HepG2 (cell line): Measurements from ENCODE around the gene PSMB3. TPM values are rescaled to one million over a fixed set of nuclear protein-coding genes. Genes with fewer than 3 reads are reported as not detected.

Experiments
- ARID2 ChIP-seq: sonication (generic); formaldehyde crosslinking; IDR thresholded peaks from 2 replicates; pipeline ENCODE4 v1.8.1; 2022; ENCODE audit warnings: mild to moderate bottlenecking, missing genetic modification reagents, borderline replicate concordance
- CBX2 ChIP-seq, 2 experiments: fragments of 200-600 bp in 1 of 2; sonication (generic); formaldehyde crosslinking in 1 of 2; IDR thresholded peaks; 2 replicates each; pipeline versions ENCODE4 v1.7.0 to v1.8.1; 2018 to 2022; ENCODE audit warnings: low read depth in 2 of 2, low read length in 1 of 2, mild to moderate bottlenecking in 1 of 2, missing genetic modification reagents in 1 of 2
- HOXD1 ChIP-seq: sonication (generic); formaldehyde crosslinking; IDR thresholded peaks from 2 replicates; pipeline ENCODE4 v1.5.0; 2020; ENCODE audit warnings: missing genetic modification reagents
- IKZF4 ChIP-seq: sonication (generic); formaldehyde crosslinking; IDR thresholded peaks from 2 replicates; pipeline ENCODE4 v1.5.1; 2020; ENCODE audit warnings: borderline replicate concordance, mild to moderate bottlenecking, low read depth, missing genetic modification reagents; ENCODE audit errors: not compliant biosample characterization
- IRF2 ChIP-seq: IDR thresholded peaks from 2 replicates; pipeline ENCODE4 v1.6.1; 2018; ENCODE audit warnings: missing genetic modification reagents, missing compliant biosample characterization
- KDM1A ChIP-seq: IDR thresholded peaks from 2 replicates; pipeline ENCODE4 v1.6.1; 2016; ENCODE audit warnings: missing compliant biosample characterization
- KLF16 ChIP-seq, 2 experiments: sonication (generic) in 1 of 2; formaldehyde crosslinking in 1 of 2; IDR thresholded peaks; 2 replicates each; pipeline versions ENCODE4 v1.6.1 to v1.8.0; 2016 to 2023; ENCODE audit warnings: missing genetic modification reagents in 2 of 2, missing compliant biosample characterization in 1 of 2
- KLF9 ChIP-seq: IDR thresholded peaks from 2 replicates; pipeline ENCODE4 v1.6.1; 2016; ENCODE audit warnings: low read depth
- LCORL ChIP-seq, 2 experiments: fragments of 450-650 bp in 1 of 2; sonication (generic) in 1 of 2; formaldehyde crosslinking in 1 of 2; IDR thresholded peaks; 2 replicates each; pipeline versions ENCODE4 v1.5.0 to v1.6.1; 2017 to 2020; ENCODE audit warnings: antibody characterized with exemption in 1 of 2, missing genetic modification reagents in 1 of 2
- PHB2 ChIP-seq: fragments of 450-650 bp; IDR thresholded peaks from 2 replicates; pipeline ENCODE4 v1.6.1; 2018; ENCODE audit not compliant: partially characterized antibody
- RBAK ChIP-seq: sonication (generic); formaldehyde crosslinking; IDR thresholded peaks from 2 replicates; pipeline ENCODE4 v1.5.1; 2020; ENCODE audit warnings: mild to moderate bottlenecking, missing genetic modification reagents
- RFX5 ChIP-seq: IDR thresholded peaks from 2 replicates; pipeline ENCODE4 v1.6.1; 2011; ENCODE audit warnings: low read depth, low read length, improper control_type of control experiment
- RORA ChIP-seq: sonication (generic); formaldehyde crosslinking; IDR thresholded peaks from 2 replicates; pipeline ENCODE4 v1.5.0; 2020; ENCODE audit warnings: mild to moderate bottlenecking, missing genetic modification reagents, moderate library complexity
- SCMH1 ChIP-seq: sonication (generic); formaldehyde crosslinking; IDR thresholded peaks from 2 replicates; pipeline ENCODE4 v1.9.0; 2021; ENCODE audit warnings: missing genetic modification reagents, mild to moderate bottlenecking, borderline replicate concordance
- SMC3 ChIP-seq: IDR thresholded peaks from 2 replicates; pipeline ENCODE4 v1.6.1; 2011; ENCODE audit warnings: low read length, improper control_type of control experiment
- SP4 ChIP-seq: sonication (generic); formaldehyde crosslinking; IDR thresholded peaks from 2 replicates; pipeline ENCODE4 v1.8.1; 2023; ENCODE audit warnings: mild to moderate bottlenecking, missing genetic modification reagents
- SRSF4 ChIP-seq: fragments of 200-400 bp; formaldehyde crosslinking; IDR thresholded peaks from one replicate; pipeline ENCODE4 v1.6.1; 2018; ENCODE audit warnings: mild to moderate bottlenecking, low read depth, low read length, moderate library complexity; ENCODE audit not compliant: poor library complexity, severe bottlenecking
- SRY ChIP-seq: sonication (generic); formaldehyde crosslinking; IDR thresholded peaks from 2 replicates; pipeline ENCODE4 v1.8.0; 2022; ENCODE audit warnings: mild to moderate bottlenecking, missing genetic modification reagents
- WIZ ChIP-seq: sonication (generic); formaldehyde crosslinking; IDR thresholded peaks from 2 replicates; pipeline ENCODE4 v1.5.1; 2020; ENCODE audit warnings: mild to moderate bottlenecking, missing genetic modification reagents
- XBP1 ChIP-seq: sonication (generic); formaldehyde crosslinking; IDR thresholded peaks from 2 replicates; pipeline ENCODE4 v1.5.0; 2020; ENCODE audit warnings: missing genetic modification reagents
- ZNF235 ChIP-seq: sonication (generic); formaldehyde crosslinking; IDR thresholded peaks from 2 replicates; pipeline ENCODE4 v1.8.1; 2023; ENCODE audit warnings: mild to moderate bottlenecking, missing genetic modification reagents, borderline replicate concordance
- ZNF24 ChIP-seq: fragments of 450-650 bp; IDR thresholded peaks from 2 replicates; pipeline ENCODE4 v1.6.1; 2017; ENCODE audit warnings: antibody characterized with exemption, mild to moderate bottlenecking
- ZNF274 ChIP-seq: sonication (generic); formaldehyde crosslinking; IDR thresholded peaks from 2 replicates; pipeline ENCODE4 v1.5.1; 2020; ENCODE audit warnings: mild to moderate bottlenecking, missing genetic modification reagents
- ZNF3 ChIP-seq: IDR thresholded peaks from 2 replicates; pipeline ENCODE4 v1.7.0; 2017; ENCODE audit warnings: inconsistent platforms
- ZNF431 ChIP-seq: sonication (generic); formaldehyde crosslinking; IDR thresholded peaks from 2 replicates; pipeline ENCODE4 v1.9.0; 2022; ENCODE audit warnings: missing genetic modification reagents, low read depth, mild to moderate bottlenecking, borderline replicate concordance
- ZNF850 ChIP-seq: sonication (generic); formaldehyde crosslinking; conservative IDR thresholded peaks from 2 replicates; pipeline ENCODE4 v1.9.0; 2021; ENCODE audit warnings: mild to moderate bottlenecking, missing genetic modification reagents
- ZSCAN20 ChIP-seq: sonication (generic); formaldehyde crosslinking; IDR thresholded peaks from 2 replicates; pipeline ENCODE4 v1.4.0; 2020; ENCODE audit warnings: missing genetic modification reagents, mild to moderate bottlenecking, borderline replicate concordance
- polyA plus RNA-seq, 8 experiments: library from polyadenylated mRNA; depleted of rRNA in 3 of 8; stranded (reverse) in 7 of 8; unstranded in 1 of 8; fragments of >200 nt; fragmentation: Illumina TruSeq in 4 of 8; extraction: Trizol in 4 of 8; gene quantifications; 2 replicates each; pipeline versions ENCODE4 v1.2.1 to v1.2.3, GENCODE V29; 2011 to 2016; ENCODE audit warnings: low read depth in 4 of 8, missing spikeins in 1 of 8, mixed read lengths in 1 of 8; ENCODE audit not compliant: insufficient read depth in 1 of 8
- total RNA-seq, 5 experiments: library from RNA; depleted of rRNA; stranded (reverse); fragments of >200 nt; fragmentation: Illumina TruSeq; extraction: Trizol; gene quantifications; 2 replicates each; pipeline ENCODE4 v1.2.3, GENCODE V29; 2016; ENCODE audit warnings: low read depth in 1 of 5
- TF ChIP-seq, protein P1 (sequence below): sonication (generic); formaldehyde crosslinking; conservative IDR thresholded peaks from 2 replicates; pipeline ENCODE4 v1.4.0; 2020; ENCODE audit warnings: missing genetic modification reagents
- TF ChIP-seq, protein P2 (sequence below): sonication (generic); formaldehyde crosslinking; IDR thresholded peaks from 2 replicates; pipeline ENCODE4 v1.4.0; 2020; ENCODE audit warnings: missing genetic modification reagents

Gene PSMB3
- total and polyA plus RNA-seq, 2 of the 13 experiments (the other 11 are each of a cell fraction or from before 2014, with no cell fraction given) = 366 to 517 TPM

DNA sequence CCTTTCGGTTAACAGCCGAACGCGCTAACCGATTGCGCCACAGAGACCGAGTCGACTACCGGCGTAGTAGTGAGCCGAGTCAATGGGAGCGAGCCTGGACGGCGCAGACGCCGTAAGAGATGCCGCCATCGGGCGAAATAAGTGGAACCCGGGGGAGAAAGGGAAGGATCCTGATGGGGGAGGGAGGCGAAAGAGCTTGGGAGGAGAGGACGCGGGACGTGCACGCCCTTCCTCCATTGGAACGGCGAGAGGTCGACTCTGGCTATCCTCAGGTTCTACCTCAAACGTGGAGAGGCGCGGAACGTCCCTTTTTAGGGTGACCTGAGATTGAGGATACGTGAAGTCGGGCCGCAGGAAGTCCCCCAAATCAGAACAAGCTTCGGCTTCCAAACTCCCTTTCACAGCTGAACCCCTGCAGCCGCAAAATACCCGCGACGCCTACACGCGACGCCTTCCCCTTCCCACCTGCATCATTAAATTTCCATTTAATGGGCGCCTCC lies 683 bp upstream of the PSMB3 start (continued):
- TF ChIP-seq ZNF3 = no peak
- no peak for TF ChIP-seq IKZF4 (CRISPR knock-in tag)
- no peak for TF ChIP-seq XBP1
- TF ChIP-seq IRF2 (CRISPR knock-in tag) = peak; percentile 72
- no peak for TF ChIP-seq SP4 (CRISPR knock-in tag)
- 0 out of 2 replicates have a peak, but pooled peaks have one; percentile 48 for TF ChIP-seq KDM1A (CRISPR knock-in tag)
- no peak for TF ChIP-seq CBX2 (IDR thresholded peaks at IDR 0.05; ENCODE audit: low read depth, low read length)
- no peak for TF ChIP-seq CBX2 (CRISPR knock-in tag; IDR thresholded peaks at IDR 0.05; ENCODE audit: low read depth)
- no peak; the same call in 1 of the 2 replicates for TF ChIP-seq ZNF850 (CRISPR knock-in tag)
- TF ChIP-seq ZSCAN20 (CRISPR knock-in tag) = no peak
- peak; percentile 97 for TF ChIP-seq ZNF24
- TF ChIP-seq HOXD1 = no peak
- no peak; the same call in 1 of the 2 replicates for TF ChIP-seq KLF9 (CRISPR knock-in tag)
- no peak for TF ChIP-seq SRSF4
- TF ChIP-seq PHB2 = no peak
- TF ChIP-seq, protein P1, sequence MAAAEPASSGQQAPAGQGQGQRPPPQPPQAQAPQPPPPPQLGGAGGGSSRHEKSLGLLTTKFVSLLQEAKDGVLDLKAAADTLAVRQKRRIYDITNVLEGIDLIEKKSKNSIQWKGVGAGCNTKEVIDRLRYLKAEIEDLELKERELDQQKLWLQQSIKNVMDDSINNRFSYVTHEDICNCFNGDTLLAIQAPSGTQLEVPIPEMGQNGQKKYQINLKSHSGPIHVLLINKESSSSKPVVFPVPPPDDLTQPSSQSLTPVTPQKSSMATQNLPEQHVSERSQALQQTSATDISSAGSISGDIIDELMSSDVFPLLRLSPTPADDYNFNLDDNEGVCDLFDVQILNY (CRISPR knock-in tag) = no peak; the same call in 1 of the 2 replicates
- TF ChIP-seq LCORL (IDR thresholded peaks at IDR 0.05) = no peak
- peak; percentile 55 for TF ChIP-seq LCORL (CRISPR knock-in tag; IDR thresholded peaks at IDR 0.05)
- TF ChIP-seq RFX5 = no peak
- no peak for TF ChIP-seq WIZ (CRISPR knock-in tag)
- TF ChIP-seq RORA = no peak
- TF ChIP-seq SRY (CRISPR knock-in tag) = no peak; the same call in 1 of the 2 replicates
- TF ChIP-seq, protein P2, sequence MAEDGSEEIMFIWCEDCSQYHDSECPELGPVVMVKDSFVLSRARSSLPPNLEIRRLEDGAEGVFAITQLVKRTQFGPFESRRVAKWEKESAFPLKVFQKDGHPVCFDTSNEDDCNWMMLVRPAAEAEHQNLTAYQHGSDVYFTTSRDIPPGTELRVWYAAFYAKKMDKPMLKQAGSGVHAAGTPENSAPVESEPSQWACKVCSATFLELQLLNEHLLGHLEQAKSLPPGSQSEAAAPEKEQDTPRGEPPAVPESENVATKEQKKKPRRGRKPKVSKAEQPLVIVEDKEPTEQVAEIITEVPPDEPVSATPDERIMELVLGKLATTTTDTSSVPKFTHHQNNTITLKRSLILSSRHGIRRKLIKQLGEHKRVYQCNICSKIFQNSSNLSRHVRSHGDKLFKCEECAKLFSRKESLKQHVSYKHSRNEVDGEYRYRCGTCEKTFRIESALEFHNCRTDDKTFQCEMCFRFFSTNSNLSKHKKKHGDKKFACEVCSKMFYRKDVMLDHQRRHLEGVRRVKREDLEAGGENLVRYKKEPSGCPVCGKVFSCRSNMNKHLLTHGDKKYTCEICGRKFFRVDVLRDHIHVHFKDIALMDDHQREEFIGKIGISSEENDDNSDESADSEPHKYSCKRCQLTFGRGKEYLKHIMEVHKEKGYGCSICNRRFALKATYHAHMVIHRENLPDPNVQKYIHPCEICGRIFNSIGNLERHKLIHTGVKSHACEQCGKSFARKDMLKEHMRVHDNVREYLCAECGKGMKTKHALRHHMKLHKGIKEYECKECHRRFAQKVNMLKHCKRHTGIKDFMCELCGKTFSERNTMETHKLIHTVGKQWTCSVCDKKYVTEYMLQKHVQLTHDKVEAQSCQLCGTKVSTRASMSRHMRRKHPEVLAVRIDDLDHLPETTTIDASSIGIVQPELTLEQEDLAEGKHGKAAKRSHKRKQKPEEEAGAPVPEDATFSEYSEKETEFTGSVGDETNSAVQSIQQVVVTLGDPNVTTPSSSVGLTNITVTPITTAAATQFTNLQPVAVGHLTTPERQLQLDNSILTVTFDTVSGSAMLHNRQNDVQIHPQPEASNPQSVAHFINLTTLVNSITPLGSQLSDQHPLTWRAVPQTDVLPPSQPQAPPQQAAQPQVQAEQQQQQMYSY (CRISPR knock-in tag) = no peak
- TF ChIP-seq ZNF235 (CRISPR knock-in tag) = peak; percentile 84; the same call in 1 of the 2 replicates
- no peak for TF ChIP-seq RBAK (CRISPR knock-in tag)
- no peak for TF ChIP-seq ZNF274
- no peak for TF ChIP-seq ARID2 (CRISPR knock-in tag)
- TF ChIP-seq SCMH1 (CRISPR knock-in tag) = no peak
- no peak for TF ChIP-seq SMC3
- 0 out of 4 replicates have a peak, but pooled peaks of 1 of the 2 experiments have one; percentile 33 for TF ChIP-seq KLF16 (CRISPR knock-in tag; IDR thresholded peaks at IDR 0.05)
- peak; percentile 73 for TF ChIP-seq ZNF431 (CRISPR knock-in tag)
